MCF 10A (cell line): ENCODE measurements around the gene TNS3. TPM values are rescaled to one million over a fixed set of nuclear protein-coding genes. Genes with fewer than 3 reads are reported as not detected.

Experiments
- BruUV-seq: library from RNA; stranded (reverse); fragments of 400-500 nt; replicated peaks from 2 replicates; lab custom pipeline; 2021; lab: Mats Ljungman, UMichigan
- CTCF ChIA-PET: fragments of 300-600 bp; sonication (Branson Sonifier 250); formaldehyde crosslinking; extraction: SDS; loops from one replicate; lab custom pipeline; 2021; ENCODE audit warnings: antibody characterized with exemption, inconsistent platforms; lab: Yijun Ruan, JAX
- POLR2A ChIA-PET: fragments of 300-600, 350-650 bp; sonication (Branson Sonifier 250); formaldehyde crosslinking; extraction: SDS; loops from one replicate; lab custom pipeline; 2020; ENCODE audit warnings: antibody characterized with exemption, inconsistent platforms; lab: Yijun Ruan, JAX
- DNase-seq: peaks from one replicate; pipeline ENCODE4 v3.0.0-alpha.2; 2018; ENCODE audit not compliant: unreplicated experiment
- H3K27ac Mint-ChIP-seq: one replicate; pipeline ENCODE4 v1.8.0; 2022; ENCODE audit warnings: mild to moderate bottlenecking, low read depth, mixed read lengths; ENCODE audit not compliant: unreplicated experiment
- H3K27me3 Mint-ChIP-seq: one replicate; pipeline ENCODE4 v1.8.0; 2022; ENCODE audit warnings: mixed read lengths; ENCODE audit not compliant: insufficient read depth, unreplicated experiment
- H3K36me3 Mint-ChIP-seq: one replicate; pipeline ENCODE4 v1.8.0; 2022; ENCODE audit warnings: mild to moderate bottlenecking, moderate library complexity, mixed read lengths; ENCODE audit not compliant: insufficient read depth, unreplicated experiment
- H3K4me1 Mint-ChIP-seq: one replicate; pipeline ENCODE4 v1.8.0; 2022; ENCODE audit warnings: mixed read lengths; ENCODE audit not compliant: insufficient read depth, unreplicated experiment
- H3K4me3 Mint-ChIP-seq: one replicate; pipeline ENCODE4 v1.8.0; 2022; ENCODE audit warnings: mild to moderate bottlenecking, moderate library complexity, mixed read lengths; ENCODE audit not compliant: unreplicated experiment
- H3K9me3 Mint-ChIP-seq: one replicate; pipeline ENCODE4 v1.8.0; 2022; ENCODE audit warnings: mixed read lengths; ENCODE audit not compliant: unreplicated experiment
- CTCF ChIP-seq: fragments of 200-600 bp; IDR thresholded peaks from one replicate; pipeline ENCODE4 v1.8.0; 2022; ENCODE audit warnings: antibody characterized with exemption, mild to moderate bottlenecking; ENCODE audit not compliant: unreplicated experiment
- intact Hi-C: fragments of 100-400 bp; cut with micrococcal nuclease; formaldehyde crosslinking; loops from 2 replicates; pipeline ENCODE4 v1.14.1; 2022
- total RNA-seq: library from RNA; stranded (reverse); gene quantifications from 2 replicates; pipeline ENCODE4 v1.2.3, GENCODE V29; 2022

Gene TNS3
- total RNA-seq, 1 experiment from 2014 or later: 30.1 TPM

- no peak for TF ChIP-seq CTCF
Observed at GRCh38 chr7:47400001-47400400, 181.9 kb downstream of the TNS3 start.

GRCh38 chr7:47394751-47395252 is 187.1 kb downstream of the TNS3 start:
- intact Hi-C loops: no loop called here
- POLR2A ChIA-PET: no interaction called here
- Mint-ChIP-seq H3K9me3 (no peaks in the 10 kb centered on the region), H3K27ac (no peak overlapping the region), H3K4me3 (no peak overlapping the region), H3K4me1 (no peaks in the 10 kb centered on the region), H3K36me3 (peaks cover 57% of the 10 kb centered on the region), H3K27me3 (no peaks in the 10 kb centered on the region)
- DNase-seq: no peak
- BruUV-seq: no TSS peak
- no peak for TF ChIP-seq CTCF
- CTCF ChIA-PET: interaction anchor here (0.6 to 0.9 kb wide), 2 partner anchors 9 to 34 kb away, joined by 4 read pairs; no protein-coding TSS in a partner anchor

More at GRCh38 chr7:47400001-47400400, 181.9 kb downstream of the TNS3 start:
- H3K4me1 Mint-ChIP-seq: peaks cover 7% of the 10 kb centered on the region
- H3K27ac Mint-ChIP-seq: no peak overlapping the region
- peaks cover 77% of the 10 kb centered on the region for H3K36me3 Mint-ChIP-seq
- CTCF ChIA-PET: interaction anchor here (0.9 kb wide), 1 partner anchor 19 kb away, joined by 3 read pairs; no protein-coding TSS in a partner anchor
- POLR2A ChIA-PET: no interaction called here
- DNase-seq: no peak
- BruUV-seq: no TSS peak
- H3K9me3 Mint-ChIP-seq: no peaks in the 10 kb centered on the region
- no peaks in the 10 kb centered on the region for H3K27me3 Mint-ChIP-seq
- intact Hi-C loops: no loop called here
- no peak overlapping the region for H3K4me3 Mint-ChIP-seq

- Mint-ChIP-seq H3K27ac (no peak overlapping the region), H3K4me3 (no peak overlapping the region), H3K4me1 (no peaks in the 10 kb centered on the region), H3K9me3 (no peaks in the 10 kb centered on the region), H3K27me3 (no peaks in the 10 kb centered on the region), H3K36me3 (peaks cover 52% of the 10 kb centered on the region)
- TF ChIP-seq CTCF: no peak
- ChIA-PET POLR2A (no interaction called here), CTCF (interaction anchor here (0.9 kb wide), 1 partner anchor 9 kb away, joined by 4 read pairs; no protein-coding TSS in a partner anchor)
- no TSS peak for BruUV-seq
- intact Hi-C loops: no loop called here
- no peak for DNase-seq
Observed at GRCh38 chr7:47394216-47394615, 187.7 kb downstream of the TNS3 start.

GRCh38 chr7:47393406-47393805 is 188.5 kb downstream of the TNS3 start:
- Mint-ChIP-seq H3K4me3 (no peak overlapping the region), H3K27me3 (no peaks in the 10 kb centered on the region), H3K4me1 (no peaks in the 10 kb centered on the region), H3K9me3 (no peaks in the 10 kb centered on the region), H3K27ac (no peak overlapping the region), H3K36me3 (peaks cover 49% of the 10 kb centered on the region)
- TF ChIP-seq CTCF: no peak
- BruUV-seq: no TSS peak
- ChIA-PET CTCF (no interaction called here), POLR2A (no interaction called here)
- no peak for DNase-seq
- intact Hi-C loops: no loop called here
